SW 1271 (cell line): ENCODE data around the gene JAG1.
A peak's percentile ranks its signal among the peaks of the same experiment; 100 is the strongest.
"Not testable (repeated sequence)": the region's sequence is repeated elsewhere in the genome, so short reads cannot be mapped to it uniquely, and the experiment has no call there.

ENCODE experiments used
- DNase-seq, 2 experiments: peaks; one replicate each; lab custom pipeline; 2025; lab: John Stamatoyannopoulos, UW

The JAG1 gene

GRCh38 chr20:10610251-10610650 lies 63.5 kb downstream of the JAG1 start:
- no peak for DNase-seq

- DNase-seq = no peak
These were observed 64.0 kb downstream of the JAG1 start for GRCh38 chr20:10609770-10610169.

DNA sequence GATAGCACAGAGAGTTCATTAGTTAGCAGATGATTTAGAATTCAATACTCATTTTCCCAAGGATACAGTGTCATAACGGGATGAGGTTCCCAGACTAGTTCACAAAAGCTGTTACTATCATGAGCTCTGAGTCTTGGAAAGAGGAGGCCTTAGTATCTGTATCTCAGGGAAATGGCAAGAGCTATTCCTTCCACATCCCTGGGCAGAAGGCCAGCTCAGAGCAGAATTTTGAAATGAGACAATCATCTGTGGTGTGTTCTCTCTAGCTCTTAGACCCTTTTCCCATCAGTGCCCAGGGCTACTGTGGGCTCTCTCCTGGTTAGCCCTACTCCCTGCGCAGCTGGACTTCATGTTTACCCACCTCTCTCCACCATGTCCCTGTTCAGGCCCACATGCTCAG lies 64.5 kb downstream of the JAG1 start:
- no peak for DNase-seq

- no peak for DNase-seq
These were observed 68.1 kb downstream of the JAG1 start for GRCh38 chr20:10605547-10606195.

DNA sequence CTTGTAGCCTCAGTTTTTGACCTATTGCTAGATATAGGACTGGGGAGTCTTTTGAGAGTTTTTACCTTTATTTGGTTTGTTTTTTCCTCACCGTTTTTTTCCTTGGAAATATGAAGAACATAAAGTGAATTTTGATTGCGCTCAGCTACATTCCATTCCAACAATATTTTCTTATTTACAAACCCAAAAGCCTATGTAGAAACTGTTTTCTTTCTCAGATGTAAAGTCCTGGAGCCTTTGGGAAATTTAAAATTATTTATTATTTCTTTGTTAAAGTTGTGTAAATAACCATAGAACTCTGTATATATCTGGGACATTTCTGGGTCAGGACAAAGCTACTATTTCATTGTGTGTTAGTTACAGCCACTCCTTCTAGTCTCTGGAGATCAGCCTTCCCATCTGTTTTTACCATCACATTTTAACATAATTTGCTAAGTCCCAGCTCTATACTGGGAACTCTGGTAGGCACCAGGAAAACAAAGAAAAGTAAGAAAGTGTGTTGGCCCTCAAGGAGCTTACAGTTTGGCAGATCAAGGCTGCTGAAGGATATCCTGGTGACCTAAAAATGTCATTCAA lies 68.8 kb downstream of the JAG1 start:
- DNase-seq = no peak

GRCh38 chr20:10603971-10604864 lies 69.6 kb downstream of the JAG1 start:
- DNase-seq = peak; percentile 38 to 90

DNA sequence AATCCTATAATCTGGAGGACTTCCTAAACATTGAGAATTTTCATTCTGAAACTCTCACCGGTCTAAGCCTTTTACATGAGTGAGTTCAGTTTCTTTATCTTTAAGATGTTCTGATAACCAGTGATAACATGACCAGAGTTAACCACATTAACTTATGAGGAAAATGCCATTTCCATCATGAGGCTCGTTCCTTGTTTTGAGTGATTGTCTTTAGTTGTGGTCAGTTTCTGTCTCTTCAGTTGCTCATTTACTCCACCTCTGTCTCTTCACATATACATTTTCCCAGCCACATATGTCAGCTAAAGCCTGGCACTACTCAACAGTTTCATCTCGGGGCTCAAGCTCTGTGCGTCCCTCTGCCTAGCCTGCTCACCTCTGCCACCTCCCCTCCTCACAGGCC lies 70.4 kb downstream of the JAG1 start:
- no peak for DNase-seq

GRCh38 chr20:10602221-10602871 lies 71.5 kb downstream of the JAG1 start:
- DNase-seq = no peak

DNA sequence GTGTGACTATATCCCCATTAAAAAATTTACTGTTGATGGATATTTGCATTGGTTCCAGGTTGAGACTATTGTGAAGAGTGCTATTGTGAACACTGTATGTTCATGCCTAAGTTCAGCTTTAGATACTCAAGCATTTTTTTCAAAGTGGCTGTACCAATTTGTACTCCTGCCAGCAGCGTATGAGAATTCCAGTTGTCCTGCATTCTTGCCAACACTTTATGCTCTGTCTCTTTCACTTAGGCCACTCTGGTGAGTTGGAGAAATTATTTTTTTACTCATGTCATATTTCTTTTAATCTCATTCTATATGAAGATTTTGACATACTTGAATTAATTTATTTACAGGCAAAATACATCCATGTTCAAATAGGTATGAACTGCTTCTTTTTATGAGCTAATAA lies 76.2 kb downstream of the JAG1 start:
- no peak for DNase-seq

DNA sequence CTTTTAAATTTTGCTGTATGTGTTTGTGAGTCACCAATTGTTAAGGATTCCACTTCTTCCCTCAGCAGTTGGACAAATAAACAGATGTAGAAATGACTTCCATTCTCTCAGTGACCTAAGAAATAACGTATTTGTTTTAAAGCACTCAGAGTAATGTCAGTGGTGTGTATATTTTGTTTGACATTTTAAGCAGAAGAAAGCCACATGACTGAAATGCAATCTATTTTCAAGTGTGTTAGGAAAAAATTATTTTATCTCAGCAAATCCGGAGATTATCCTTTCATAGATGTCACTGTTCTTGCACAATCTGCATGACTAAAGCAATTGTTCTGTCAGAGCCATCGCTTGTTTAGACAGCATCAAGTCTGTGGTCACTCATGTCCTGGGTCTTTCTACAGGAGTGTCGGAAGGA lies 77.1 kb downstream of the JAG1 start:
- peak; percentile 24 to 47 for DNase-seq

DNA sequence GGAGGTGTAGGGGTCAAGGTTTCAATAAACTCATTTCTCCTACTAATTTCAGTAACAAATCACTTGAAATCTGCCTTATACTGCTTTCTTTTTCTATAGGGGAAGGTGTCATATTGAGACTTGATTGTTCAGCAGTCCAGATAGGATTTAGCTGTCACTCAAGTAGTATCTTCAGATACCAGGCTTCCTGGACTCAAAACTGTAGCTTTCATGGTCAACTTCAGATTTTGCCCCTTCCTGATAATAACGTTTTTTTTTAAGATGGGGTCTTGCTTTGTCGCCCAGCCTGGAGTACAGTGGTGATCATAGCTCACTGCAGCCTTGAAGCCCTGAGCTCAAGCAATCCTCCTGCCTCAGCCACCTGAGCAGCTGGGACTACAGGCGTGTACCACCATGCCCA lies 77.8 kb downstream of the JAG1 start:
- no peak for DNase-seq

DNA sequence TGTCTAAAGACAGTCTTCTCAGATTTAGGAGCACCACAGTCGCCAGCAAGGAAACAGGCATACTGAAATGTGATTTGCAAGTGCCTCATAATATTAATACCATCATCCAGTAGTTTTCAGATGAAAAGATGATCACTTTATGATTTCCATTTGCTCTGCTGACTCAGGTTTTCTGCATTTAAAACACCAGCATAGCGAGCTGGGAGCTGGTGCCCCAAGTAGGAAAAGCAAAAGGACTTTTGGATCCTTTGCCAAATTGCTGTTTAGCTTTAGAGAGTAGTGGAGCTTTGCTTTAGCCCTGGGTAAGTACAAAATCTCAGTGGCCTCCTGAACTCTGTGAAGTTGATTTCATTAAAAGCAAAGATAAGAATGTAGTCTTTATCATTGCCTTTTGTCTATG lies 78.5 kb downstream of the JAG1 start:
- no peak for DNase-seq

- no peak for DNase-seq
These were observed 79.4 kb downstream of the JAG1 start for GRCh38 chr20:10594296-10594868.

DNA sequence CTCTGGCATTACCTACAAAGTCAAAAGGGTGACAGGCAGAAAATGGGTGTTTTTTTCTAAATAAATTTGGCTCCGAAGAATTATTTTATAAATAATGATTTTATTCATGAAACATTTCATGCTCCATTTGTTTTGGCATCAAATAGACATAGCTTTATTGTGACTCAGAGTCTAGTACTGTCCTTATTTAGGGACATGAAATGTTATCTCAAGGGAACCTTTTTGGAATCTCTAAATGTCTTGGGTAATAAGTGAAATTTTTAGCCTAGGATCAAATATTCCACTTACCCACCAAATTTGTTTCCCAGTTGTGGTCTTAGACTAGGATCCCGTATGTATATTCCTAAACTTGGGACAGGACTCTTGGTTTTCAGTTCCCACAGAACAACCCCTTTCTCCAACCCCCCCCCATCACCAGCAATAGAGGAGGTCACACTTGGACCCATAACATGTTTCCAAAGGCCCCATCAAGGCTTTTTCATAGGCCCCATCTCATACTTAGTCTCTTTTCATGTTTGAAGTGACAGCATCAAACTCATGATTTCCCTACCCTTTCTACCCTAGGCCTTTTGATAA lies 81.8 kb downstream of the JAG1 start:
- DNase-seq = no peak

GRCh38 chr20:10590950-10591671 lies 82.7 kb downstream of the JAG1 start:
- DNase-seq = no peak

DNA sequence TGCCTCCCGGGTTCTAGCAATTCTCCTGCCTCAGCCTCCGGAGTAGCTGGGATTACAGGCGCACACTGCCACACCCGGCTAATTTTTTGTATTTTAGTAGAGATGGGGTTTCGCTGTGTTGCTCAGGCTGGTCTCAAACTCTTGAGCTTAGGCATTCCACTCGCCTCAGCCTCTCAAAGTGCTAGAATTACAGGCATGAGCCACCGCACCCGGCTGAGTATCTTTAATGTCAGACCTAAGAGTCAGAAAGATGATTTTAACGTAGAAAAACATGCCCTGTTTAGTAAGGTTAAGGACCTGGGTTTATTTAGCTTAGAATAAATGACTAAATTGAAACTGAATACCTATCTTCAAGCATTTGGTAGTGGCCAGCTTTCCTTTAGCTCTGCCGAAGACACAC lies 83.4 kb downstream of the JAG1 start:
- DNase-seq = not testable (repeated sequence)
